ENCODE results near the gene KIF1A. TPM values are rescaled to one million over a fixed set of nuclear protein-coding genes. Genes with fewer than 3 reads are reported as not detected.

The KIF1A gene
- total and polyA plus RNA-seq, 10 of the 15 experiments (the other 5 are each of a cell fraction or from before 2014, with no cell fraction given) = 0.04 to 0.95 (median 0.06) TPM; not detected in 5

DNA sequence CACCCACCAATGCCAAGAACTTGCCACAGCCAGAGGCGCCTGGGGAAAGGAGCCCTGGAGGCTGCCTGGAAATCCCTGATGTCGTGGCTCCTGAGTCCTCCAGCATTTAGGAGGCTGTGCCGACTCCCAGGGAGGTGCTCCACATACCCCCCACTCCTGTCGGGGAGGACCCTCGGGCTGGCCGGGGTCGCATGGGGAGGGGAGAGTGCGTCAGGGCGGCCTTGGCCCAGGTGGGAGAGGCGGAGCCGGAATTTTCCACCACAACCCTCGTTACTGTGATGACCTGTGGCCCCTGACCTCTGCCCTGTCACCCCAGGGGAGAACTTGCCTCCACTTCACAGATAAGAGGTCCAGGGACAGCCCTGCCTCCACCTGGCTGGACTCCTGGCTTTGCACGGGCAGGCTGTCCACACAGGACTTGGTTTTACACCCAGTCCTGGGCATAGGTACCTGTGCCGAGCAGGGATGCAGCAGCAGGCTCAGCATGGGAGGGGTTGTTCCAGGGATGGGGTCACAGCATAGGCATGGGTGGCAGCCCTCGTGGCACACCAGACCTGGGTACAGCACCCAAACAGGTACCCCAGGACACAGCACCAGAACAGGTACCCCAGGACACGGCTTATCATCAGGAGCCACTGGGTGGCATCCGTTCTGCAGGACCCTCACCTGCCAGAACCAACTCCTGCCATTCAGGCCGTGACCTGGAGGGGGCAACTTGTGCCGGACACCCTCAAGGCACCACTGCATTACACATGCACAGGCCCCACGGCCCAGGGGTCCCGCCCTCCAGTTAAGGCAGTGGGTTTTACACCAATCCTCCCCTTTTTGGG is 36.3 kb upstream of the KIF1A start:
- POLR2A ChIA-PET = no interaction called here
- BruUV-seq (replicated peaks) = no TSS peak

More for the DNA sequence above, 36.3 kb upstream of the KIF1A start:
- peak; percentile 65 for ATAC-seq
- ChIA-PET SMC1A (ENCODE audit: uncharacterized antibody, unreplicated experiment) (no interaction called here), RAD21 (ENCODE audit: unreplicated experiment) (no interaction called here), CTCF (no interaction called here)
- WGBS (ENCODE audit: insufficient coverage, insufficient replicate concordance, low lambda C conversion rate, missing lambda C conversion rate) = 20% methylated on average over 21 of the region's 21 CpGs
- Histone ChIP-seq H2AFZ (ENCODE audit: control insufficient read depth, low read depth, low read length) (no peak overlapping the region), H3K27me3 (replicated peaks in 1 of 2; ENCODE audit: control insufficient read depth in 2 of 2, insufficient read depth in 2 of 2, low read length in 1 of 2) (peaks cover 1 to 6% of the 10 kb centered on the region in 2 experiments; a peak in 2 of 4 replicates), H3K36me3 (ENCODE audit: control insufficient read depth in 2 of 2, insufficient read depth in 2 of 2, low read length in 1 of 2) (no peaks in the 10 kb centered on the region), H3K27ac (ENCODE audit: control insufficient read depth, insufficient read depth) (no peak overlapping the region), H3K9me3 (replicated peaks; ENCODE audit: control insufficient read depth, insufficient read depth, low read length) (peaks cover 1% of the 10 kb centered on the region; the same call in 1 of the 3 replicates), H3K79me2 (ENCODE audit: control insufficient read depth, insufficient read depth, low read length) (no peaks in the 10 kb centered on the region), H3K4me3 (no peak overlapping the region), H4K20me1 (ENCODE audit: control insufficient read depth, insufficient read depth) (no peaks in the 10 kb centered on the region), H3K4me2 (ENCODE audit: control insufficient read depth, insufficient read depth) (no peak overlapping the region), H3K9ac (ENCODE audit: control insufficient read depth, insufficient read depth, low read length) (no peak overlapping the region), H3K4me1 (ENCODE audit: control insufficient read depth, insufficient read depth, low read length) (no peaks in the 10 kb centered on the region)
- in situ Hi-C loops (cut with MboI) (loop anchor here (10.0 kb wide), 1 partner anchor 798 kb away; no protein-coding TSS in a partner anchor), intact Hi-C loops (cut with micrococcal nuclease; ENCODE audit: unreplicated experiment) (loop anchor here (10.0 kb wide), 1 partner anchor 358 kb away; no protein-coding TSS in a partner anchor)
- DNase-seq (ENCODE audit: low read depth, low spot score) = no peak
- FAIRE-seq = no peak
- TF ChIP-seq POLR2AphosphoS2 (IDR thresholded peaks at IDR 0.05; ENCODE audit: low read depth, low read length) = no peak
- TF ChIP-seq, protein P1, sequence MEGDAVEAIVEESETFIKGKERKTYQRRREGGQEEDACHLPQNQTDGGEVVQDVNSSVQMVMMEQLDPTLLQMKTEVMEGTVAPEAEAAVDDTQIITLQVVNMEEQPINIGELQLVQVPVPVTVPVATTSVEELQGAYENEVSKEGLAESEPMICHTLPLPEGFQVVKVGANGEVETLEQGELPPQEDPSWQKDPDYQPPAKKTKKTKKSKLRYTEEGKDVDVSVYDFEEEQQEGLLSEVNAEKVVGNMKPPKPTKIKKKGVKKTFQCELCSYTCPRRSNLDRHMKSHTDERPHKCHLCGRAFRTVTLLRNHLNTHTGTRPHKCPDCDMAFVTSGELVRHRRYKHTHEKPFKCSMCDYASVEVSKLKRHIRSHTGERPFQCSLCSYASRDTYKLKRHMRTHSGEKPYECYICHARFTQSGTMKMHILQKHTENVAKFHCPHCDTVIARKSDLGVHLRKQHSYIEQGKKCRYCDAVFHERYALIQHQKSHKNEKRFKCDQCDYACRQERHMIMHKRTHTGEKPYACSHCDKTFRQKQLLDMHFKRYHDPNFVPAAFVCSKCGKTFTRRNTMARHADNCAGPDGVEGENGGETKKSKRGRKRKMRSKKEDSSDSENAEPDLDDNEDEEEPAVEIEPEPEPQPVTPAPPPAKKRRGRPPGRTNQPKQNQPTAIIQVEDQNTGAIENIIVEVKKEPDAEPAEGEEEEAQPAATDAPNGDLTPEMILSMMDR (IDR thresholded peaks at IDR 0.05 in 2 of 3, conservative IDR thresholded peaks at IDR 0.05 in 1 of 3; ENCODE audit: control insufficient read depth in 2 of 3, extremely low read depth in 1 of 3, insufficient read depth in 1 of 3, low read depth in 3 of 3, low read length in 3 of 3) = peak in 2 of 3 experiments; percentile 25 to 30; a peak in 3 of 6 replicates
